DOHH2 (cell line): ENCODE measurements around the gene CALHM1.
"Not testable (repeated sequence)": the region's sequence is repeated elsewhere in the genome, so short reads cannot be mapped to it uniquely, and the experiment has no call there.

Experiments
- H3F3A ChIP-seq: fragments of 200-600 bp; sonication (generic), shearing (Covaris generic); 2 replicates; pipeline ENCODE4 v1.6.0; 2016; ENCODE audit warnings: antibody characterized with exemption, mild to moderate bottlenecking; ENCODE audit not compliant: control insufficient read depth, insufficient read depth
- H3K27ac ChIP-seq: fragments of 200-600 bp; sonication (generic); 2 replicates; pipeline ENCODE4 v1.5.1; 2014; ENCODE audit warnings: low read depth, mild to moderate bottlenecking, low read length, moderate library complexity
- H3K27me3 ChIP-seq: fragments of 200-600 bp; sonication (generic); 2 replicates; pipeline ENCODE4 v1.6.1; 2014; ENCODE audit warnings: mild to moderate bottlenecking, low read length, mixed read lengths; ENCODE audit not compliant: control insufficient read depth
- H3K36me3 ChIP-seq: fragments of 200-600 bp; sonication (generic); 2 replicates; pipeline ENCODE4 v1.6.1; 2014; ENCODE audit warnings: mild to moderate bottlenecking, low read length, moderate library complexity, mixed read lengths; ENCODE audit not compliant: control insufficient read depth
- H3K4me1 ChIP-seq: fragments of 200-600 bp; sonication (generic); 2 replicates; pipeline ENCODE4 v1.6.1; 2014; ENCODE audit warnings: mild to moderate bottlenecking, low read length, mixed read lengths; ENCODE audit not compliant: control insufficient read depth
- H3K4me2 ChIP-seq: fragments of 200-600 bp; sonication (generic); 2 replicates; pipeline ENCODE4 v1.6.0; 2014; ENCODE audit warnings: mild to moderate bottlenecking, low read length, moderate library complexity
- H3K4me3 ChIP-seq: fragments of 200-600 bp; sonication (generic); 2 replicates; pipeline ENCODE4 v1.5.1; 2014; ENCODE audit warnings: mild to moderate bottlenecking, low read length, mixed read lengths
- H3K79me2 ChIP-seq: fragments of 200-600 bp; sonication (generic); 2 replicates; pipeline ENCODE4 v1.6.1; 2014; ENCODE audit warnings: mild to moderate bottlenecking, low read length, mixed read lengths; ENCODE audit not compliant: control insufficient read depth
- H3K9me2 ChIP-seq: fragments of 200-600 bp; sonication (generic); replicated peaks from 2 replicates; pipeline ENCODE4 v1.6.1; 2014; ENCODE audit warnings: mild to moderate bottlenecking, low read length, mixed read lengths; ENCODE audit not compliant: control insufficient read depth
- H3K9me3 ChIP-seq: fragments of 200-600 bp; sonication (generic); 2 replicates; pipeline ENCODE4 v1.6.1; 2014; ENCODE audit warnings: antibody characterized with exemption, low read length, mixed read lengths; ENCODE audit not compliant: control insufficient read depth, insufficient read depth
- H4K20me1 ChIP-seq: fragments of 200-600 bp; sonication (generic); 2 replicates; pipeline ENCODE4 v1.6.0; 2014; ENCODE audit warnings: low read depth, mild to moderate bottlenecking, antibody characterized with exemption, low read length, moderate library complexity; ENCODE audit not compliant: control insufficient read depth, insufficient read depth
- EZH2phosphoT487 ChIP-seq: fragments of 200-600 bp; sonication (generic); IDR thresholded peaks from 2 replicates; pipeline ENCODE4 v1.6.1; 2017; ENCODE audit warnings: borderline replicate concordance, mild to moderate bottlenecking, antibody characterized with exemption, low read length, moderate library complexity, mixed read lengths
- TF ChIP-seq, protein P1 (sequence below): fragments of 200-600 bp; sonication (generic); IDR thresholded peaks from one replicate; pipeline ENCODE4 v1.5.1; 2014; ENCODE audit warnings: antibody characterized with exemption, mild to moderate bottlenecking, low read depth, low read length; ENCODE audit not compliant: poor library complexity, severe bottlenecking

The CALHM1 gene

DNA sequence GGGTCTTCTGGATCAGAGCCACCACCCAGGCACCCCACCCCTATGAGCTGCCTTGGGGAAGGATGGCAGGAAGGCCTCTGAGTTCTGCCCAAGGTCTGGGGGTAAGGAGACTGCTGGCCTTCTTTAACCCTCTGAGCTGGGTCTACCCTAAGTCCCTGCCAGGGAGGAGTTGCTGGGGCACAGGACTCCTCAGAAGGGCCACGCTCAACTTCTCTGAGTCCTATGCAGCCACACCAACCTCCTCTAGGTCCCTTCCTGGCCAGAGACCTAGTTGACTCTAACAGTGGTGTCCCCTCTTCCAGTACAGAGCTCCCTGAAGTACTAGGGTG is 32.2 kb upstream of the CALHM1 start:
- H3K4me2 ChIP-seq = no peak overlapping the region
- H4K20me1 ChIP-seq = no peaks in the 10 kb centered on the region
- no peaks in the 10 kb centered on the region for H3K79me2 ChIP-seq
- H3K36me3 ChIP-seq = no peaks in the 10 kb centered on the region
- H3K27me3 ChIP-seq = peaks cover 43% of the 10 kb centered on the region
- no peaks in the 10 kb centered on the region for H3K9me2 ChIP-seq
- TF ChIP-seq, protein P1, sequence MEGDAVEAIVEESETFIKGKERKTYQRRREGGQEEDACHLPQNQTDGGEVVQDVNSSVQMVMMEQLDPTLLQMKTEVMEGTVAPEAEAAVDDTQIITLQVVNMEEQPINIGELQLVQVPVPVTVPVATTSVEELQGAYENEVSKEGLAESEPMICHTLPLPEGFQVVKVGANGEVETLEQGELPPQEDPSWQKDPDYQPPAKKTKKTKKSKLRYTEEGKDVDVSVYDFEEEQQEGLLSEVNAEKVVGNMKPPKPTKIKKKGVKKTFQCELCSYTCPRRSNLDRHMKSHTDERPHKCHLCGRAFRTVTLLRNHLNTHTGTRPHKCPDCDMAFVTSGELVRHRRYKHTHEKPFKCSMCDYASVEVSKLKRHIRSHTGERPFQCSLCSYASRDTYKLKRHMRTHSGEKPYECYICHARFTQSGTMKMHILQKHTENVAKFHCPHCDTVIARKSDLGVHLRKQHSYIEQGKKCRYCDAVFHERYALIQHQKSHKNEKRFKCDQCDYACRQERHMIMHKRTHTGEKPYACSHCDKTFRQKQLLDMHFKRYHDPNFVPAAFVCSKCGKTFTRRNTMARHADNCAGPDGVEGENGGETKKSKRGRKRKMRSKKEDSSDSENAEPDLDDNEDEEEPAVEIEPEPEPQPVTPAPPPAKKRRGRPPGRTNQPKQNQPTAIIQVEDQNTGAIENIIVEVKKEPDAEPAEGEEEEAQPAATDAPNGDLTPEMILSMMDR = no peak
- no peak for TF ChIP-seq EZH2phosphoT487
- H3F3A ChIP-seq = no peaks in the 10 kb centered on the region
- no peak overlapping the region for H3K27ac ChIP-seq
- H3K9me3 ChIP-seq = no peaks in the 10 kb centered on the region
- peaks cover 18% of the 10 kb centered on the region for H3K4me1 ChIP-seq
- H3K4me3 ChIP-seq = no peak overlapping the region

DNA sequence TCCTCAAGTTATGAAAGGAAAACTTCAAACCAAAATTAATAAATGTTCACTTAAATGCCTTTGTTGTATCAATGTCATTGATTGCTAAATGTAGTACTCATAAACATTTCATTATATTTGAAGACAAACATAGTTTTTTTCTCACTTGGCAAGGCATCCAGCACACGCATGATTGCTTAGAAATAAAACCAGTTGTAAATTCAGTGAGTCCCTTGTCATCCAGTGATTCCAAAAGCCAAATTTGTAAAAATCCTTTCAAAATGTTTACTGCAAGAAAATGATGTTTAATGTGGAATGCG is 28.7 kb upstream of the CALHM1 start:
- no peaks in the 10 kb centered on the region for H4K20me1 ChIP-seq
- no peak overlapping the region for H3K27ac ChIP-seq
- no peaks in the 10 kb centered on the region for H3K9me2 ChIP-seq
- no peak overlapping the region for H3K4me3 ChIP-seq
- H3K36me3 ChIP-seq = no peaks in the 10 kb centered on the region
- H3K4me2 ChIP-seq = no peak overlapping the region
- H3K27me3 ChIP-seq = peaks cover 9% of the 10 kb centered on the region
- no peaks in the 10 kb centered on the region for H3K79me2 ChIP-seq
- no peaks in the 10 kb centered on the region for H3K9me3 ChIP-seq
- H3K4me1 ChIP-seq = peaks cover 11% of the 10 kb centered on the region
- peaks cover 4% of the 10 kb centered on the region; the same call in 1 of the 2 replicates for H3F3A ChIP-seq
- TF ChIP-seq EZH2phosphoT487 = no peak
- TF ChIP-seq, protein P1 = no peak

GRCh38 chr10:103486635-103487409 is 28.1 kb upstream of the CALHM1 start:
- H4K20me1 ChIP-seq, H3K79me2 ChIP-seq, H3K9me2 ChIP-seq, H3K36me3 ChIP-seq, H3K27me3 ChIP-seq, H3K4me2 ChIP-seq, H3F3A ChIP-seq, H3K9me3 ChIP-seq, H3K27ac ChIP-seq, H3K4me3 ChIP-seq: not testable (repeated sequence)
- peaks cover 15% of the 10 kb centered on the region for H3K4me1 ChIP-seq

DNA sequence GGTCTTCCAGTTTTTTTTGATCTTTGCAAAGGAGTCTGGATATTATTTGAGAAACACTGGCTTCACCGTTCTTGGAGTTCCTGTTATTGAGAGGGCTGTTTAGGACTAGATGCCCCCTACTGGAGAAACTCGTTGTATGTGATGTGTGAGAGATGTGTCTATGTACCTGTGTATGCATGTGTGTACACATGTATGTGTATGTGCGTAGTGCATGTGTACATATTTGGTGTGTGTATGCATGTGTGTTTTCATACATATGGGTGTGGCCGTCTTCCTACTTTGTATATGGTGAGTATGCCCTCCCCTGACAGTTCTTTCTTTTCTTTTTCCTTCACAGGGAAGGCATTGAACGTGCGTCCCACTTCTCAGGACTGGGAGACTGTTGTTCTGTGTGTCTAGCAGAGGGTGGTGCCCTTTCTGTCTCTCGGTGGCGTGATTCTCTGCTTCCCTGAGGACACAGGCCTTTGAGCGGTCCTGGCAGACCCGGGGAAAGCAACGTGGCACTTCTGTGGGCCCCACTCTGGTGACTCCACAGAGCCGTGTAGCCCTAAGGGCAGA is 23.4 kb upstream of the CALHM1 start:
- H3K4me3 ChIP-seq = no peak overlapping the region
- H3K9me3 ChIP-seq = no peaks in the 10 kb centered on the region
- peaks cover 4% of the 10 kb centered on the region for H3F3A ChIP-seq
- H3K4me2 ChIP-seq = no peak overlapping the region
- H3K9me2 ChIP-seq = no peaks in the 10 kb centered on the region
- H3K4me1 ChIP-seq = peaks cover 9% of the 10 kb centered on the region
- H3K27me3 ChIP-seq = no peaks in the 10 kb centered on the region
- no peaks in the 10 kb centered on the region for H3K36me3 ChIP-seq
- no peak overlapping the region for H3K27ac ChIP-seq
- H4K20me1 ChIP-seq = no peaks in the 10 kb centered on the region
- TF ChIP-seq, protein P1 = peak; percentile 77
- TF ChIP-seq EZH2phosphoT487 = no peak
- H3K79me2 ChIP-seq = no peaks in the 10 kb centered on the region
